Measurements from ENCODE around the gene HOMER2.

GRCh38 chr15:82840166-82840565 lies 112.4 kb downstream of the HOMER2 start:
- TF ChIP-seq CTCF (IDR thresholded peaks at IDR 0.05; ENCODE audit: insufficient read depth, low read depth, low read length) (no peak), EZH2 (IDR thresholded peaks at IDR 0.05; ENCODE audit: insufficient read depth, low read length) (no peak)
